Measurements from ENCODE around the gene SH3GL3. TPM values are rescaled to one million over a fixed set of nuclear protein-coding genes. Genes with fewer than 3 reads are reported as not detected.

SH3GL3 gene
- polyA plus RNA-seq, 2 of the 4 experiments (the other 2 are of a cell fraction), result 0.19 to 0.21 TPM

- DNase-seq (ENCODE audit: low read depth in 1 of 2, low spot score in 1 of 2), result no peak
- H3K4me3 ChIP-seq, result no peak overlapping the region
- H3K9me3 ChIP-seq, result no peaks in the 10 kb centered on the region
- 12% methylated on average over 1 of the region's 1 CpG for WGBS (ENCODE audit: missing lambda C conversion rate)
- no peak overlapping the region for H3K4me2 ChIP-seq
- ChIA-PET POLR2A (no interaction called here), CTCF (interaction anchor here (1.0 kb wide), 1 partner anchor 12 kb away, joined by 3 read pairs; no protein-coding TSS in a partner anchor)
- no peak for FAIRE-seq
- H3K4me1 ChIP-seq, result no peaks in the 10 kb centered on the region
- TF ChIP-seq TP53 (CRISPR knock-in tag; IDR thresholded peaks at IDR 0.05) (no peak), CEBPB (IDR thresholded peaks at IDR 0.05) (no peak), JUN (IDR thresholded peaks at IDR 0.05) (no peak), MAFK (IDR thresholded peaks at IDR 0.05; ENCODE audit: partially characterized antibody) (no peak), NR3C1 (IDR thresholded peaks at IDR 0.05) (no peak), HOXB5 (CRISPR knock-in tag; IDR thresholded peaks at IDR 0.05) (no peak), CBX2 (IDR thresholded peaks at IDR 0.05; ENCODE audit: borderline replicate concordance, low read depth) (no peak), HDAC2 (IDR thresholded peaks at IDR 0.05) (no peak), USF2 (IDR thresholded peaks at IDR 0.05) (no peak), ESRRA (IDR thresholded peaks at IDR 0.05; ENCODE audit: borderline replicate concordance, low read length) (no peak)
- H3K27ac ChIP-seq, result no peak overlapping the region
- ATAC-seq, result no peak
These were observed 157.4 kb downstream of the SH3GL3 start for GRCh38 chr15:83604549-83604948.

GRCh38 chr15:83605111-83605945 is 158.2 kb downstream of the SH3GL3 start:
- FAIRE-seq (peak; percentile 61), DNase-seq (ENCODE audit: low read depth in 1 of 2, low spot score in 1 of 2) (no peak), ATAC-seq (no peak)
- H3K4me2 ChIP-seq, result no peak overlapping the region
- ChIA-PET POLR2A (no interaction called here), CTCF (interaction anchor here (1.0 kb wide), 2 partner anchors 11 to 33 kb away, joined by 3 to 4 read pairs; no protein-coding TSS in a partner anchor)
- TF ChIP-seq RARB (CRISPR knock-in tag; IDR thresholded peaks at IDR 0.05), result no peak
- TF ChIP-seq SREBF2 (IDR thresholded peaks at IDR 0.05), result no peak
- TF ChIP-seq CBX2 (IDR thresholded peaks at IDR 0.05; ENCODE audit: borderline replicate concordance, low read depth), result no peak
- no peak for TF ChIP-seq KDM1A (IDR thresholded peaks at IDR 0.05; ENCODE audit: low read depth)
- TF ChIP-seq RFX5 (IDR thresholded peaks at IDR 0.05), result no peak
- TF ChIP-seq ELK1 (IDR thresholded peaks at IDR 0.05; ENCODE audit: low read depth, low read length), result no peak
- TF ChIP-seq, protein P1, sequence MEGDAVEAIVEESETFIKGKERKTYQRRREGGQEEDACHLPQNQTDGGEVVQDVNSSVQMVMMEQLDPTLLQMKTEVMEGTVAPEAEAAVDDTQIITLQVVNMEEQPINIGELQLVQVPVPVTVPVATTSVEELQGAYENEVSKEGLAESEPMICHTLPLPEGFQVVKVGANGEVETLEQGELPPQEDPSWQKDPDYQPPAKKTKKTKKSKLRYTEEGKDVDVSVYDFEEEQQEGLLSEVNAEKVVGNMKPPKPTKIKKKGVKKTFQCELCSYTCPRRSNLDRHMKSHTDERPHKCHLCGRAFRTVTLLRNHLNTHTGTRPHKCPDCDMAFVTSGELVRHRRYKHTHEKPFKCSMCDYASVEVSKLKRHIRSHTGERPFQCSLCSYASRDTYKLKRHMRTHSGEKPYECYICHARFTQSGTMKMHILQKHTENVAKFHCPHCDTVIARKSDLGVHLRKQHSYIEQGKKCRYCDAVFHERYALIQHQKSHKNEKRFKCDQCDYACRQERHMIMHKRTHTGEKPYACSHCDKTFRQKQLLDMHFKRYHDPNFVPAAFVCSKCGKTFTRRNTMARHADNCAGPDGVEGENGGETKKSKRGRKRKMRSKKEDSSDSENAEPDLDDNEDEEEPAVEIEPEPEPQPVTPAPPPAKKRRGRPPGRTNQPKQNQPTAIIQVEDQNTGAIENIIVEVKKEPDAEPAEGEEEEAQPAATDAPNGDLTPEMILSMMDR (IDR thresholded peaks at IDR 0.05), result no peak
- TF ChIP-seq TFCP2L1 (CRISPR knock-in tag; IDR thresholded peaks at IDR 0.05), result no peak
- no peak for TF ChIP-seq RAD21 (conservative IDR thresholded peaks at IDR 0.05 in 1 of 2, IDR thresholded peaks at IDR 0.05 in 1 of 2)
- TF ChIP-seq KDM5A (IDR thresholded peaks at IDR 0.05), result no peak
- TF ChIP-seq BHLHE40 (IDR thresholded peaks at IDR 0.05; ENCODE audit: low read depth, low read length), result no peak
- TF ChIP-seq TP53 (CRISPR knock-in tag; IDR thresholded peaks at IDR 0.05), result no peak
- TF ChIP-seq MAX (IDR thresholded peaks at IDR 0.05), result no peak
- TF ChIP-seq CEBPB (IDR thresholded peaks at IDR 0.05), result no peak
- no peak for TF ChIP-seq POLR2AphosphoS2 (conservative IDR thresholded peaks at IDR 0.05; ENCODE audit: low read length)
- TF ChIP-seq E2F6 (IDR thresholded peaks at IDR 0.05; ENCODE audit: borderline replicate concordance, low read depth), result no peak
- TF ChIP-seq, protein P2, sequence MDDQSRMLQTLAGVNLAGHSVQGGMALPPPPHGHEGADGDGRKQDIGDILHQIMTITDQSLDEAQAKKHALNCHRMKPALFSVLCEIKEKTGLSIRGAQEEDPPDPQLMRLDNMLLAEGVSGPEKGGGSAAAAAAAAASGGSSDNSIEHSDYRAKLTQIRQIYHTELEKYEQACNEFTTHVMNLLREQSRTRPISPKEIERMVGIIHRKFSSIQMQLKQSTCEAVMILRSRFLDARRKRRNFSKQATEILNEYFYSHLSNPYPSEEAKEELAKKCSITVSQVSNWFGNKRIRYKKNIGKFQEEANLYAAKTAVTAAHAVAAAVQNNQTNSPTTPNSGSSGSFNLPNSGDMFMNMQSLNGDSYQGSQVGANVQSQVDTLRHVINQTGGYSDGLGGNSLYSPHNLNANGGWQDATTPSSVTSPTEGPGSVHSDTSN (IDR thresholded peaks at IDR 0.05), result no peak
- H3K27ac ChIP-seq, result no peak overlapping the region
- no peaks in the 10 kb centered on the region for H3K9me3 ChIP-seq
- no peak overlapping the region for H3K4me3 ChIP-seq
- 7% methylated on average over 7 of the region's 7 CpGs for WGBS (ENCODE audit: missing lambda C conversion rate)
- no peaks in the 10 kb centered on the region for H3K4me1 ChIP-seq
